HUDEP-2 (cell line): Measurements from ENCODE around the gene CUEDC1.
A peak's percentile ranks its signal among the peaks of the same experiment; 100 is the strongest.

Experiments
- DNase-seq, 76 experiments: peaks; one replicate each; lab custom pipeline; 2025; ENCODE audit not compliant: unreplicated experiment in 76 of 76; lab: John Stamatoyannopoulos, UW

The CUEDC1 gene

DNA sequence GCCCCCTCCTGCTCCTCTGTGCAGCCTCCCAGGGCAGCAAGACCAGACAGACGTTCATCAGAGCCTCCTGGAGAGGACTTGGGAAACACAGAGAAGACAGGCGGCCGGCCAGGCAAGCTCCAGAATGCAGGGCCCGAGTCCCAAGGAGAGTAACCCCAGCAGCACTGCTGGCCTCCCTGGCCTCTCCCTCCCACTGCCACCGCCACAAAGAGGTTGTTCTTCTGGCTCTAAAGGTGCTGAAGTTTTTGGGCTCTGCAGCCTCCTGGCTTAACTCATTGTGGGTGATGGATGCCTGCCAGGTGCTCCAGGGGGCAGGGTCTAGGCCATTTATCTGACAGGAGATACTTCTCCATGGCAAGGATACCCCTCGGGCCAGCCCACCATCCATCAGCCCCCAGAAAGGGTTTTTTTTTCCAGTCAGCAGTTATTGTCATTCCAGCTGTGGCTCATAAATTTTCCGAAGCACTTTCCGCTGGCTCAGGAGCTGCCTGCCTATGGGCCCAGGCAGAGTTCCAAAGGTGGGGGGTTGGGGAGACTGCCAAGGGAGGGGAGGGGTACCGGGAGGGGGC lies 73.3 kb downstream of the CUEDC1 start:
- no peak for DNase-seq

DNA sequence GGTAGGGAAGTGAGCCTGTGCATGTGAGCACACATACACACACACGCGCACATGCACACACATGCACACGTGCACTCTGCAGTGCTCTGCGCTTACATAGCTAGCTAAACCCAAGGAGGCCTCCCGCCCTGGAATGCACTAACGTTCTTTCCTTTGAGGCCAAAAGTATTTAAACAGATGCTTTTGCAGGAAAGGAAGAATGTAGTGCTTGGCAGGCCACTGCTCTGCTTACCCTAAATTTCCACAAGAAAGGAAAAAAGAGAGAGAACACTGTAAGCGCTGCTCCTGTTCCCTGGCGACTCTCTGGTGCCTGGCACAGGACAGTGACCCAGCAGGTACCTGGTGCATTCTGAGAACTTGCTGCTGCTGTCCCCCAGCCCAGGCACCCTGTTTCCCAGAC lies 74.1 kb downstream of the CUEDC1 start:
- DNase-seq, result no peak

DNA sequence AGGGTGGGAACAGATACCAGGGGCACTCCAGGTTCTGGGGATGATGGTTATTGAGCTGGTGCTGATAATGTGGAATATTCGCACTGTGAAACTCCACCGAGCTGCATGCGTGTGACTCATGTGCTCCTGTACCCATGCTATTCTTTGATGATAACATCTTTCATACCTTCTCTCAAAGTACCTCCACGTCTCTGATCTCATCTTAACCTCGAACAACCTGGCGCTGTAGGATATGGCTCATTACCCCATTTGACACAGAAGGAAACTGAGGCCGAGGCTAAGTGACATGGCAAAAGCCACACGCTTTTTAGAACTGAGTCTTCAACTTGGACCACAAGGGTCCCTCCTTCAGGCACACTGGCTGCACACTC lies 75.1 kb downstream of the CUEDC1 start:
- DNase-seq, result no peak

DNA sequence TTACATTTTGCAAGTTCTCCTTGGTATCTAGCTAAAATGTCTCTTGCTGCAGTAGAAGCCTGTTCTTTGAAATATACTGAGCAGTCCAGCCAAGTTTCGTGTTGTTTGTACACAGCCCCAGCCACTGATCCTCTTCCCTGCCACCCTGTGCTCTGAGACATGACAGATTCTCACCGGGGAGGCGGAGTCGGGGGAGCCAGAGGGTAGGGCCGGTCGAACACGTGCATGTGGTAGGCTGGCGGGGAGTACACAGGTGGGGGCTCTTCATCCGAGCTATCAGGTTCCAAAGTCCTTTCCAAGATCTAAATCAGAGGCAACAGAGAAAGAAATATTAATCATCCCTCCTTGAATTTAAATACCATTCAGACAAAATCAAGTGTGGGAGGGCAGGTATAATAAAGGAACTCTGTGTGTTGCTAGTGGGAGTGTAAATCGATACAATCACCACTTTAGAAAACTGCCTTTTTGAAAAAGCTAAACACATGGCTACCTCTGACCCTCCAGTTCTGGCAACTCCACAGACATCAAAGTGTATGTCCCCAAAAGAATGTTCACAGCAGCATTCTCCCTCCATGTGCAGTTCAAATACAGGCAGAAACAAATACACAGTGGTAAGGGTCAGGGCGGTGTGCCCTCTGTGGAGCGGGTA lies 75.7 kb downstream of the CUEDC1 start:
- DNase-seq, result no peak

GRCh38 chr17:57877803-57878377 lies 77.3 kb downstream of the CUEDC1 start:
- DNase-seq, result no peak

- DNase-seq, result no peak
Observed at GRCh38 chr17:57876866-57877237, 78.4 kb downstream of the CUEDC1 start.

DNA sequence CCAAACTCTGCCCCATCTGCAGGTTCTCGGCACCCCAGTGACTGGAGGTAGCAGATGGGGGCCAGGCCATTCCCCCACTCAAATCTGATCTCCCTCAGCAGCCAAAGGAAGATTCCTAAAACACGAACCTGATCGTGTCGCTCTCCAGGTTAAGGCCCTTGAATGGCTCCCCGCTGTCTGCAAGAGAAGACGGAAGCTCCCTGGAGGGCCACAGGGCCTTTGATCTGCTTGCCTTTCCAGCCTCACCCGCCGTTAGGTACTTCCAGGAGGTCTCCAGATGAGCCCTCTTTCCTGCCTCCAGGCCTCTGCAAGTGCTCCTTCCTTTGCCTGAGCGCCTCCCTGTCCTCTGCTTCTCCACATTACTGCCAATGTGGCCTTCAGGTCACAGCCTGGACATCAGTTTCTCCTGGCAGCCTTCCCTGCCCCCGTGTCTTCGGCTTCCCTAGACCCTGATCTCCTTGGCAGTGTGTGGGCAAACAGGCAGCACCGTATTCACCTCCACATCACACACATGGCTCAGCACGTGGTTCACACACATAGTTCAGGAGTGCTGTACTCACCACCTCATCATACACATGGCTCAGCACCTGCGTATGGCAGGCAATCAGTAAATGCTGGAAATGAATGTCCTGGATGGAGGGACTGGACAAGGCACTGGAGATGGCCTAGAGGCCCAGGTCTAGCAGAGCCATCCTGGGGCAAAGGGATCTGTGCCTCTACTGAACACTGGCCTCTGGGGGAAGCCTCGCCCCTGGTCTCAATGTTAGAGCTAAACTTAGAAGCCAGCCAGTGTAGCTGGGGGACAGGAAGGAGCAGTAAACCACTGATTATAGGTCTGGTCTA lies 79.0 kb downstream of the CUEDC1 start:
- DNase-seq, result no peak

- DNase-seq, result peak in 12 of 76 experiments; percentile 7 to 45 (median 18)
Observed at GRCh38 chr17:57875290-57876022, 79.8 kb downstream of the CUEDC1 start.

DNA sequence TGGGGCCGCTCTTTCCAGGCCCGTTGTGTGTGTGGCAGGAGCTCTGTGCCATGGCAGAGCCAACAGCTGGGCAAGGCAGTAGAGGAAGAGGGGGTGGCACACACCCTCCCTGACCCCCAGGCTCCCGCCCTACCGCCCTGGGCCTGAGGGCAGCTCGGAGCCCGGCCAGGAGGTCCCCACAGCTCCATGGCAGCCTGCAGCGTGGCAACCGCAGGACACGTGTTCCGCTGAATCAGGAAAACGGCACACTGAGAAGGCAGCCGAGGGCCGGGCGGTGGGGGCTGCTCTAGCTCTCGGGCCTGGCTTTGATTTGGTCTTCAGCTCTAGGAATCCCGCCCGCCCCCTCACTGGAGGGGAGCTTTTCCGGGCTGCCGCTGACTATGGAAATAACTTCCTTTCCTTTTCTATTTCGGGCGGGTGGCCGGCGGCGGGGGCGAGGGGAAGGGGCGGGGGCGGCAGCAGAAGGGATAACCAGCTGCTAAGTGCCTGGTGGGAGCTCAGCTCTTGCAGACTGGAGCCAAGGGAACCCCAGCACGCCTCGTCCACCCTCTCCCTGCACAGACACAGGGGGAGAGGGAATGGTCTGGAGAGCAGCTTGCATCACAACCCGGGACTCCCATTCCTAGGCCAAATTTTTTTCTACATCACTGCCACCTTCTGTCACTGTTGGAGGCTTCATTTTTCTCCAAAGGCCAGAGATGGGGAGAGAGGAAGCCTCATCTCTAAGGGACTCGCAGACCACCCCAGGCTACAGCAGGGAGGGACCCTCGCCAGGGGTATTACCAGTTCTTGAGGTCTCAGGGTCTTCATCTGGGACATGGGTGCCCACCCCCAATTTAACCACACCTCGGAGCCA lies 80.5 kb downstream of the CUEDC1 start:
- no peak for DNase-seq

GRCh38 chr17:57874058-57874419 lies 81.2 kb downstream of the CUEDC1 start:
- DNase-seq, result no peak

- DNase-seq, result no peak
Observed at GRCh38 chr17:57873261-57874057, 81.8 kb downstream of the CUEDC1 start.

- no peak for DNase-seq
Observed at GRCh38 chr17:57872536-57872935, 82.7 kb downstream of the CUEDC1 start.

DNA sequence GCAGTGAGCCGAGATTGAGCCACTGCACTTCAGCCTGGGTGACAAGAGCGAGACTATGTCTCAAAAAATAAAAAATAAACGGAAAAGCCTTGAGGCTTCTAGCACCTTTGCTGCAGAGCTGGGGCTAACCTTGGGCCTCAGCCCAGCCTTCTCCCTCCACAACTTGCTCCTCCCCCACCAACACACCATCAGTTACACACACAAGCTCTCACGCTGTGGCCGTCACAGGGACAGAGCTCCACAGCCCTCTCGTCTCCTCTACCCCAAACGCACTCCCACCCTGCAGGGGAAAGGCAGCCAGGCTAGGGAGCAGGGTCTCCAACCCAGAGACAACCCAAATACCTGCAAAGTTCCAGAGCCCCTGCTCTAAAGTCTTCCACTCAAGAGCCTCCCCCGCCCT lies 83.3 kb downstream of the CUEDC1 start:
- DNase-seq, result no peak

DNA sequence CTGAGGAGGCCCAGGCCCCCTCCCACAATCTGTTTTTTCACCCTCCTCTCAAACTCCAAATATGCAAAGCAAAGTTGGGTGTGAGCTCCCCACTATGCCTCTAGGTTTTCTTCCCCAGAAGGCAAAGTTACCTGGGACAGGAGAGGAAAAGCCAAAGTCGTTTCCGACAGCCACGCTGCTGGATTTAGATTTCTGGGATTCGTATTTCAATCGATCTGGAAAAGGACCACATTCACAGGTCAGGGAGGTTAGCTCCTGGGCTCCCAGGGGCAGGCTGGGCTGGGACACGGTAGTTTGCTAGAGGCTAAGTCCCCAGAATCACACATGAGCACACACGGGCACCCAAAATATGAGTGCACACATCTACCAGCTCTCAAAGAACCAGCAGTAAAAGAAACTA lies 84.1 kb downstream of the CUEDC1 start:
- no peak for DNase-seq

DNA sequence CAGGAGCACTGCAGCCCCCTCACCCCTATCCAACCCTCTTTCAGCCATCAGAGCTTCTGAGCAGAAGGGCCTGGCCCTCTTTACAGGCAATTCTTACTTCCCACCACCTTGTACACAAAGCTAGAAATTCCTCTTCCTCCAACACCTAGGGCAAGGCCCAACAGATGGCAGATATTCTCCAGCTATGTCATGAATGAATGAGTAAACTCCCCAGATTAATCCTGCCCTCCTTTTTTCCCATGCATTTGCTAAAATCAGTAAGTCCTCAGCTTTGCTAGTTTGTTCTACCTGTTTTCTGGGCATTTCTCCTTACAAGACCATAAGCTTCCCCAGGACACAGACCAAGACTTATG lies 85.0 kb downstream of the CUEDC1 start:
- no peak for DNase-seq

DNA sequence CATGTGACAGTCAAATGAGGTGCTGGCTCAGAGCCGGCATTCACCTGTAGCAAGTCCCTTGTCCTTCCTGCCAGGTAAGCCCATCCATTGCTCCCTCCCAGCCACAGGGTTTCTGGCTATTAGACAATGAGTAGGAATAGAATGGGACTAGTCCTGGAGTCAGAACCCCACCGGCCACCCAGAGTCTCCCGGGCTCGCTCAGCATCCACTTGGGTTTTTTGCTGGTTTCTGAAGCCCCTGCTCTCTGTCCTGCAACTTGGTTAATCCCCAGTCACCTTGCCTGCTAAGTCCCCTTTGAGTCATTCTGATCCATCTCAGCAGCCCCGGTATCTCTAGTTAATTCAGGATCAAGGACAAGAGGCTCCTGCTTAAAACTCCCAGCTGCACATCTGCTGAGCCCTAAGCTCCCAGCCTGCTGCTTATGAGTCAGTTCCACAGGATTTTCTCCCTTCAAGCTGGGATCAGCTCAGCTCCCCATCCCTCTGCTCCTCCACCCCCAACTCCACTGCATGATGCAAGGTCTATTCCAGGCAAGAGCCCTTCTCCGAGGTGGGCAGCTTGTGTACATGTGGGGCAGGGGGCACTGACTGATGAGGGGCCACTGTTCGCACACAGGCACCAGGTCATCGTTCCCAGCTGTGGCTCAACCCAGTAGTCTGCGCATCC lies 85.5 kb downstream of the CUEDC1 start:
- DNase-seq, result no peak

DNA sequence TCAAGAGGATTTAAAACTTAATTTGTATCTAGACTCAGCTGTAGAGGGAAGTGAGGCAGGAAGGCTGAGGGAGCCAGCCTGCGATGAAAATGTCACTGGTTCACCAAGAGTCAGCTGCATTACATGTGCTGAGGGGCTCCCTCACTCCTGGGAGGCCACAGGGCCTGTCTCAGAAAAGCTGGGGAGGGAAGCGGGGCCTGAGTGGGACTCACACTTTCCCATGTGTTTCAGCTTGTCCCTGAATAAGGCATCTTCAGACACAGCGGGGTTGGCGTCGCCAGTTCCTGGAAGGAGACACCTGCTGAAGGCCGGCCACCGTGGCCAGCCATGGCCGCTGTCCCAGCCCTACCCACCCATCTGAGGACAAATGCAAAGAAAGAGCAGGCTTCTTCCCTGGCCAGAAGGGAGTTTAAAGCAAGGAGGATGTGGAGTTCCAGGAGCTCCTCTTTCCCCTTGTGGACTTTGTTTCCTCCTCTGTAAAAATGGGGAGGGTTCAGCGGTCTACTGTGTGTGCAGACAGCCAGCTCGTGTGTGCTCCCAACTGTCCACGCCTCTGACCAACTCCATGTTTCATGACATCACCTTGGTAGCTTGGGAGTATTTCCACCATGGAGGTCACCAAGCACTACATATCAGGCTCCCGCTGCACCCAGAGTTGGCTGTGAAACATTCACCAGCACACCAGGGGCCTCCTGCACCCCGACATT lies 86.1 kb downstream of the CUEDC1 start:
- no peak for DNase-seq
